GM12878 (cell line): Measurements from ENCODE around the gene LDLR. TPM values are rescaled to one million over a fixed set of nuclear protein-coding genes. Genes with fewer than 3 reads are reported as not detected.

Experiments
- ATAC-seq: fragments of 200-7000 bp; cut with Tn5 transposase; 3 replicates; pipeline ENCODE4 v1.9.1; 2020; ENCODE audit warnings: mild to moderate bottlenecking, moderate library complexity
- BruUV-seq: library from RNA; stranded (reverse); fragments of 400-500 nt; replicated peaks from 2 replicates; lab custom pipeline; 2021; lab: Mats Ljungman, UMichigan
- CTCF ChIA-PET: fragments of 300-600 bp; sonication (Branson Sonifier 250); formaldehyde crosslinking; extraction: SDS; loops from one replicate; lab custom pipeline; 2021; ENCODE audit warnings: inconsistent platforms; lab: Yijun Ruan, JAX
- POLR2A ChIA-PET: fragments of 350-600 bp; formaldehyde crosslinking; extraction: SDS; loops from one replicate; lab custom pipeline; 2021; ENCODE audit warnings: inconsistent platforms; lab: Charles Lee
- RAD21 ChIA-PET: fragments of 300-600 bp; sonication (Branson Sonifier 250); formaldehyde crosslinking; loops from one replicate; lab custom pipeline; 2023; ENCODE audit warnings: antibody characterized with exemption; ENCODE audit not compliant: unreplicated experiment; lab: Charles Lee
- SMC1A ChIA-PET: fragments of 300-600 bp; sonication (Branson Sonifier 250); formaldehyde crosslinking; loops from one replicate; lab custom pipeline; 2023; ENCODE audit not compliant: unreplicated experiment, uncharacterized antibody; lab: Charles Lee
- DNase-seq: peaks from one replicate; pipeline ENCODE4 v3.0.0-alpha.2; 2011; ENCODE audit warnings: low read depth, low spot score
- FAIRE-seq: peaks from 3 replicates; lab custom pipeline; 2011; peaks lifted over from hg19 to GRCh38; lab: Jason Lieb, UNC
- H2AFZ ChIP-seq: 2 replicates; pipeline ENCODE4 v1.6.0; 2011; ENCODE audit warnings: low read depth, low read length, control low read depth; ENCODE audit not compliant: control insufficient read depth
- H3K27ac ChIP-seq: 2 replicates; pipeline ENCODE4 v1.5.1; 2011; ENCODE audit warnings: control low read depth; ENCODE audit not compliant: control insufficient read depth, insufficient read depth
- H3K27me3 ChIP-seq, 2 experiments: replicated peaks in 1 of 2; 2 replicates each; pipeline versions ENCODE4 v1.6.0 to v1.6.1; 2011; ENCODE audit warnings: low read length in 1 of 2; ENCODE audit not compliant: control insufficient read depth in 2 of 2, insufficient read depth in 2 of 2
- H3K36me3 ChIP-seq, 2 experiments: 2 replicates each; pipeline ENCODE4 v1.5.1; 2011; ENCODE audit warnings: low read length in 1 of 2; ENCODE audit not compliant: control insufficient read depth in 2 of 2, insufficient read depth in 2 of 2
- H3K4me1 ChIP-seq: 2 replicates; pipeline ENCODE4 v1.6.1; 2011; ENCODE audit warnings: mild to moderate bottlenecking, low read length, moderate library complexity, mixed read lengths; ENCODE audit not compliant: control insufficient read depth, insufficient read depth
- H3K4me2 ChIP-seq: 2 replicates; pipeline ENCODE4 v1.6.0; 2011; ENCODE audit warnings: control low read depth; ENCODE audit not compliant: control insufficient read depth, insufficient read depth
- H3K4me3 ChIP-seq: fragments of 200-600 bp; sonication (generic); 2 replicates; pipeline ENCODE4 v1.5.1; 2016
- H3K79me2 ChIP-seq: 2 replicates; pipeline ENCODE4 v1.6.0; 2011; ENCODE audit warnings: low read length; ENCODE audit not compliant: control insufficient read depth, insufficient read depth
- H3K9ac ChIP-seq: 2 replicates; pipeline ENCODE4 v1.8.0; 2011; ENCODE audit warnings: low read length, control low read depth, mixed read lengths; ENCODE audit not compliant: control insufficient read depth, insufficient read depth
- H3K9me3 ChIP-seq: replicated peaks from 3 replicates; pipeline ENCODE4 v1.5.1; 2011; ENCODE audit warnings: mild to moderate bottlenecking, low read length; ENCODE audit not compliant: control insufficient read depth, insufficient read depth
- H4K20me1 ChIP-seq: 2 replicates; pipeline ENCODE4 v1.6.0; 2011; ENCODE audit not compliant: control insufficient read depth, insufficient read depth
- FOXK2 ChIP-seq: fragments of 450-650 bp; IDR thresholded peaks from 2 replicates; pipeline ENCODE4 v1.6.1; 2017; ENCODE audit warnings: mild to moderate bottlenecking, moderate library complexity
- GATAD2B ChIP-seq: fragments of 450-650 bp; conservative IDR thresholded peaks from 2 replicates; pipeline ENCODE4 v1.6.1; 2017; ENCODE audit warnings: low read depth, mild to moderate bottlenecking, moderate library complexity
- IKZF1 ChIP-seq: fragments of 450-650 bp; conservative IDR thresholded peaks from 2 replicates; pipeline ENCODE4 v1.6.1; 2017; ENCODE audit warnings: antibody characterized with exemption, mild to moderate bottlenecking
- MAX ChIP-seq: IDR thresholded peaks from 2 replicates; pipeline ENCODE4 v1.6.1; 2012; ENCODE audit warnings: low read depth, low read length, improper control_type of control experiment
- POLR2A ChIP-seq: IDR thresholded peaks from 2 replicates; pipeline ENCODE4 v1.6.1; 2011; ENCODE audit warnings: low read depth, mild to moderate bottlenecking, low read length
- POLR2AphosphoS5 ChIP-seq: IDR thresholded peaks from 2 replicates; pipeline ENCODE4 v1.6.1; 2011; ENCODE audit warnings: mild to moderate bottlenecking, low read length, inconsistent platforms
- TAF1 ChIP-seq: IDR thresholded peaks from 2 replicates; pipeline ENCODE4 v1.6.1; 2011; ENCODE audit warnings: mild to moderate bottlenecking, low read depth, low read length, borderline replicate concordance
- WGBS: methylation state at CpG from one replicate; pipeline ENCODE4 v1.1.6; 2016; ENCODE audit warnings: low lambda C conversion rate; ENCODE audit not compliant: insufficient replicate concordance, insufficient coverage; ENCODE audit errors: missing lambda C conversion rate; 5-methylcytosine and 5-hydroxymethylcytosine counted together
- in situ Hi-C: fragments of 300-500 bp; cut with MboI; formaldehyde crosslinking; loops from 9 replicates; pipeline ENCODE4 v1.14.3; 2018; ENCODE audit warnings: mixed read lengths
- intact Hi-C: fragments of 100-400 bp; cut with micrococcal nuclease; formaldehyde crosslinking; loops from one replicate; pipeline ENCODE4 v1.14.2; 2022; ENCODE audit not compliant: unreplicated experiment
- polyA plus RNA-seq, 11 experiments: library from polyadenylated mRNA; depleted of rRNA in 4 of 11; unstranded in 6 of 11; stranded (reverse) in 5 of 11; fragments of >200 nt; fragmentation: Nextera tagmentation in 4 of 11; fragmentation: Illumina TruSeq in 1 of 11; extraction: Ambion mirVana in 4 of 11; extraction: Trizol in 1 of 11; gene quantifications; 1 replicate in 1 of 11; 2 replicates in 10 of 11; pipeline versions ENCODE4 v1.2.1 to v1.2.3, GENCODE V29; 2011 to 2016; ENCODE audit warnings: inconsistent platforms in 2 of 11, missing spikeins in 2 of 11, low read depth in 1 of 11
- total RNA-seq, 4 experiments: library from RNA; depleted of rRNA in 3 of 4; stranded (reverse); fragments of >200 nt in 3 of 4; fragmentation: Illumina TruSeq in 1 of 4; extraction: Trizol in 1 of 4; gene quantifications; 2 replicates each; pipeline versions ENCODE4 v1.2.1 to v1.2.3, GENCODE V29; 2013 to 2021

Gene LDLR
- total and polyA plus RNA-seq, 10 of the 15 experiments (the other 5 are each of a cell fraction or from before 2014, with no cell fraction given) = 11.3 to 59.2 (median 27.3) TPM

GRCh38 chr19:11108746-11109145, 19.5 kb downstream of the LDLR start:
- Histone ChIP-seq H2AFZ (no peak overlapping the region), H3K9ac (no peak overlapping the region), H3K79me2 (no peaks in the 10 kb centered on the region), H3K4me1 (no peaks in the 10 kb centered on the region), H3K4me2 (no peak overlapping the region), H3K36me3 (peaks cover 41 to 42% of the 10 kb centered on the region in 2 experiments), H4K20me1 (no peaks in the 10 kb centered on the region; the same call in 1 of the 2 replicates), H3K27ac (no peak overlapping the region), H3K27me3 (no peaks in the 10 kb centered on the region), H3K9me3 (no peaks in the 10 kb centered on the region), H3K4me3 (no peak overlapping the region)
- ChIA-PET RAD21 (no interaction called here), CTCF (interaction anchor here (1.0 kb wide), 1 partner anchor 167 kb away, joined by 5 read pairs; no protein-coding TSS in a partner anchor), SMC1A (no interaction called here), POLR2A (interaction anchor here (0.6 to 0.7 kb wide), 2 partner anchors 13 to 45 kb away, joined by 3 to 6 read pairs; no protein-coding TSS in a partner anchor)
- DNase-seq (no peak), FAIRE-seq (no peak), ATAC-seq (no peak)
- in situ Hi-C loops = no loop called here
- intact Hi-C loops = no loop called here
- TF ChIP-seq TAF1 (no peak), GATAD2B (no peak), IKZF1 (no peak), FOXK2 (no peak)
- BruUV-seq = TSS peak; percentile 47
- WGBS = 98% methylated on average over 6 of the region's 6 CpGs

GRCh38 chr19:11111117-11111770, 22.0 kb downstream of the LDLR start:
- intact Hi-C loops (no loop called here), in situ Hi-C loops (no loop called here)
- 93% methylated on average over 15 of the region's 15 CpGs for WGBS
- peaks cover 37 to 44% of the 10 kb centered on the region in 2 experiments for H3K36me3 ChIP-seq
- no peaks in the 10 kb centered on the region for H3K79me2 ChIP-seq
- no peak overlapping the region for H2AFZ ChIP-seq
- SMC1A ChIA-PET = no interaction called here
- no peak overlapping the region for H3K27ac ChIP-seq
- no peak overlapping the region for H3K4me2 ChIP-seq
- no peaks in the 10 kb centered on the region for H3K9me3 ChIP-seq
- no TSS peak for BruUV-seq
- H3K4me3 ChIP-seq = no peak overlapping the region
- DNase-seq (no peak), FAIRE-seq (no peak), ATAC-seq (peak; percentile 11; the same call in 2 of the 3 replicates)
- RAD21 ChIA-PET = interaction anchor here (1.2 kb wide), 1 partner anchor 76 kb away, joined by 3 read pairs; no protein-coding TSS in a partner anchor
- TF ChIP-seq POLR2AphosphoS5 = 0 out of 2 replicates have a peak, but pooled peaks have one; percentile 19
- no peak for TF ChIP-seq MAX
- peak; percentile 53; the same call in 1 of the 2 replicates for TF ChIP-seq POLR2A
- no peaks in the 10 kb centered on the region for H4K20me1 ChIP-seq
- POLR2A ChIA-PET = no interaction called here
- no peaks in the 10 kb centered on the region for H3K27me3 ChIP-seq
- no peaks in the 10 kb centered on the region for H3K4me1 ChIP-seq
- H3K9ac ChIP-seq = no peak overlapping the region
- CTCF ChIA-PET = no interaction called here
